ENCODE results near the gene GHSR.

Gene GHSR
- long read RNA-seq, donor 1, result 0 reads
- long read RNA-seq, donor 2, result 0 reads
- long read RNA-seq, donor 3, result 0 reads
- long read RNA-seq, donor 4, result 0 reads
- long read RNA-seq, donor 5, result 0 reads
- long read RNA-seq, donor 6, result 0 reads
- long read RNA-seq, donor 7, result 0 reads
- long read RNA-seq, donor 8, partial matches to known transcripts, result 0 of 1 reads
- long read RNA-seq, donor 8, other reads (novel, unspliced or antisense), result 0 of 1 reads

GRCh38 chr3:172447611-172448579 is at the start of gene GHSR:
Gene GHSR, minus strand, starts transcription at chr3:172448456. Its CDS starts 43 bp downstream, at chr3:172448413.
- no peak for DNase-seq

GRCh38 chr3:172490198-172490669 is 42.0 kb upstream of the GHSR start:
- peak; percentile 18 for DNase-seq

- DNase-seq, result no peak
Observed at GRCh38 chr3:172478116-172478515, 29.9 kb upstream of the GHSR start.

- no peak for DNase-seq
Observed at GRCh38 chr3:172476347-172476746, 28.1 kb upstream of the GHSR start.

GRCh38 chr3:172475703-172476102 is 27.4 kb upstream of the GHSR start:
- DNase-seq, result no peak

- no peak for DNase-seq
Observed at GRCh38 chr3:172471903-172472302, 23.6 kb upstream of the GHSR start.

GRCh38 chr3:172470588-172470987 is 22.3 kb upstream of the GHSR start:
- no peak for DNase-seq

- DNase-seq, result no peak
Observed at GRCh38 chr3:172467170-172467824, 19.0 kb upstream of the GHSR start.

GRCh38 chr3:172466553-172467130 is 18.4 kb upstream of the GHSR start:
- no peak for DNase-seq

- no peak for DNase-seq
Observed at GRCh38 chr3:172465281-172465680, 17.0 kb upstream of the GHSR start.

- no peak for DNase-seq
Observed at GRCh38 chr3:172464306-172464705, 16.1 kb upstream of the GHSR start.

- DNase-seq, result no peak
Observed at GRCh38 chr3:172461530-172462138, 13.4 kb upstream of the GHSR start.

GRCh38 chr3:172456404-172456803 is 8.1 kb upstream of the GHSR start:
- no peak for DNase-seq

GRCh38 chr3:172454180-172454579 is 5.9 kb upstream of the GHSR start:
- DNase-seq, result no peak

- DNase-seq, result peak; percentile 52
Observed at GRCh38 chr3:172449466-172450149, 1.4 kb upstream of the GHSR start.

- DNase-seq, result no peak
Observed at GRCh38 chr3:172448661-172449465, 607 bp upstream of the GHSR start.

GRCh38 chr3:172446198-172446597 is 2.1 kb downstream of the GHSR start:
- DNase-seq, result no peak

- no peak for DNase-seq
Observed at GRCh38 chr3:172444821-172445220, 3.4 kb downstream of the GHSR start.

- no peak for DNase-seq
Observed at GRCh38 chr3:172442606-172443005, 5.7 kb downstream of the GHSR start.

GRCh38 chr3:172441581-172441980 is 6.7 kb downstream of the GHSR start:
- no peak for DNase-seq

- DNase-seq, result no peak
Observed at GRCh38 chr3:172438186-172438585, 10.1 kb downstream of the GHSR start.

All from right kidney (tissue), 9 donors.